K562 (cell line): ENCODE data around the gene PELI3.

Experiments used
- BMI1 ChIP-seq: fragments of 150-350 bp; IDR thresholded peaks from 2 replicates; pipeline ENCODE4 v1.6.1; 2014; ENCODE audit warnings: low read length
- MAFF ChIP-seq: IDR thresholded peaks from 2 replicates; pipeline ENCODE4 v1.6.1; 2012; ENCODE audit warnings: low read length, improper control_type of control experiment

DNA sequence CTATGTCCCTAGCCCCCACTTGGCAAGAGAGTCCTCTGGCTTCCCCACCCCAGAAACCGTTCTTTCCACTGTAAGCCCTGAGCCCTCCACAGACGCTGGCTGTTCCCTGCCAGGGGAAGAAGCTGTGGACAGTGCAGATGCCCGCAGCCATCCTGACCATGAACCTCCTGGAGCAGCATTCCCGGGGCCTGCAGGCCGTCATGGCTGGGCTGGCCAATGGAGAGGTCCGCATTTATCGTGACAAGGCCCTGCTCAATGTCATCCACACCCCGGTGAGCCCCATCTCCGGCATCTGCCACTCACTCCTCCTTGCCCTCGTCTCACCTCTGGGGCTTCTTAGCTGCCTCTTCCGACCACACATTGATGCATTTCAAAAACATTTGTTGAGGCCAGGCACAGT, 56.9 kb downstream of the PELI3 start:
- TF ChIP-seq BMI1 (no peak), MAFF (no peak)
